Panc1 (cell line): ENCODE data around the gene TBC1D22A. TPM values are rescaled to one million over a fixed set of nuclear protein-coding genes. Genes with fewer than 3 reads are reported as not detected.

Experiments used
- ATAC-seq: fragments of 200-7000 bp; cut with Tn5 transposase; 2 replicates; pipeline ENCODE4 v1.9.1; 2020; ENCODE audit warnings: mild to moderate bottlenecking, moderate library complexity
- BruUV-seq: library from RNA; stranded (reverse); fragments of 400-500 nt; replicated peaks from 2 replicates; lab custom pipeline; 2021; lab: Mats Ljungman, UMichigan
- CTCF ChIA-PET: fragments of 300-600 bp; sonication (Branson Sonifier 250); formaldehyde crosslinking; loops from one replicate; lab custom pipeline; 2022; ENCODE audit warnings: antibody characterized with exemption; lab: Charles Lee
- POLR2A ChIA-PET: fragments of 300-600 bp; sonication (Branson Sonifier 250); formaldehyde crosslinking; loops from one replicate; lab custom pipeline; 2022; ENCODE audit warnings: antibody characterized with exemption; lab: Charles Lee
- DNase-seq: peaks from one replicate; pipeline ENCODE4 v3.0.0-alpha.2; 2010; ENCODE audit warnings: low read depth, low spot score
- H3K27ac ChIP-seq: 2 replicates; pipeline ENCODE4 v1.5.1; 2011; ENCODE audit warnings: mild to moderate bottlenecking, low read length, inconsistent platforms
- H3K27me3 ChIP-seq: fragments of 200-500 bp; sonication (Bioruptor generic); 2 replicates; pipeline ENCODE4 v1.6.0; 2014; ENCODE audit warnings: low read length, inconsistent platforms; ENCODE audit not compliant: control insufficient read depth, insufficient read depth
- H3K36me3 ChIP-seq: fragments of 200-500 bp; sonication (Bioruptor generic); 2 replicates; pipeline ENCODE4 v1.5.1; 2014; ENCODE audit warnings: inconsistent platforms, mild to moderate bottlenecking, low read length, moderate library complexity; ENCODE audit not compliant: control insufficient read depth, insufficient read depth
- H3K4me1 ChIP-seq: 2 replicates; pipeline ENCODE4 v1.5.1; 2011; ENCODE audit warnings: inconsistent platforms, mild to moderate bottlenecking, low read length, moderate library complexity; ENCODE audit not compliant: control insufficient read depth, insufficient read depth
- H3K4me3 ChIP-seq, 2 experiments: 2 replicates each; pipeline ENCODE4 v1.5.1; 2011 to 2012; ENCODE audit warnings: low read depth in 2 of 2, low read length in 2 of 2, mild to moderate bottlenecking in 2 of 2, inconsistent platforms in 1 of 2, moderate library complexity in 1 of 2
- H3K9me3 ChIP-seq: fragments of 200-500 bp; sonication (Bioruptor generic); 2 replicates; pipeline ENCODE4 v1.5.1; 2014; ENCODE audit warnings: low read depth, mild to moderate bottlenecking, inconsistent platforms, low read length, moderate library complexity; ENCODE audit not compliant: control insufficient read depth, insufficient read depth
- CTCF ChIP-seq: fragments of 450-650 bp; IDR thresholded peaks from 2 replicates; pipeline ENCODE4 v1.5.1; 2017; ENCODE audit warnings: mild to moderate bottlenecking
- POLR2AphosphoS5 ChIP-seq: IDR thresholded peaks from 2 replicates; pipeline ENCODE4 v1.6.1; 2012; ENCODE audit warnings: mild to moderate bottlenecking, low read depth, low read length, moderate library complexity
- REST ChIP-seq, 2 experiments: IDR thresholded peaks; 2 replicates each; pipeline ENCODE4 v1.6.1; 2011 to 2012; ENCODE audit warnings: low read depth in 2 of 2, control low read depth in 1 of 2, low read length in 1 of 2, mild to moderate bottlenecking in 1 of 2, moderate library complexity in 1 of 2; ENCODE audit not compliant: insufficient read depth in 1 of 2
- SIN3A ChIP-seq: IDR thresholded peaks from 2 replicates; pipeline ENCODE4 v1.6.1; 2012; ENCODE audit warnings: low read depth, mild to moderate bottlenecking, low read length, moderate library complexity, borderline replicate concordance; ENCODE audit not compliant: insufficient read depth
- TCF7L2 ChIP-seq: IDR thresholded peaks from 2 replicates; pipeline ENCODE4 v1.6.1; 2011; ENCODE audit warnings: mild to moderate bottlenecking, low read depth, low read length, inconsistent platforms
- in situ Hi-C: cut with HindIII; loops from 2 replicates; pipeline ENCODE4 v1.10.0; 2016; ENCODE audit warnings: low sequenced_read_pairs, low pct_unique_long_range_greater_than_20kb
- intact Hi-C: fragments of 100-400 bp; cut with micrococcal nuclease; formaldehyde crosslinking; loops from one replicate; pipeline ENCODE4 v1.10.0; 2022; ENCODE audit not compliant: unreplicated experiment
- total RNA-seq: library from RNA; stranded (reverse); gene quantifications from one replicate; pipeline ENCODE4 v1.2.1, GENCODE V29; 2021; ENCODE audit not compliant: unreplicated experiment

TBC1D22A gene
- total RNA-seq, 1 experiment from 2014 or later, result 28.7 TPM

- intact Hi-C loops (no loop called here), in situ Hi-C loops (no loop called here)
- Histone ChIP-seq H3K36me3 (no peaks in the 10 kb centered on the region), H3K4me3 (no peak overlapping the region), H3K27me3 (no peaks in the 10 kb centered on the region), H3K27ac (no peak overlapping the region), H3K9me3 (no peaks in the 10 kb centered on the region), H3K4me1 (no peaks in the 10 kb centered on the region)
- POLR2A ChIA-PET, result no interaction called here
- ATAC-seq (no peak), DNase-seq (no peak)
- TF ChIP-seq SIN3A (no peak), TCF7L2 (no peak), POLR2AphosphoS5 (no peak), REST (IDR thresholded peaks at IDR 0.05; ENCODE audit: insufficient read depth in 1 of 2, low read depth in 2 of 2, low read length in 1 of 2) (no peak), CTCF (no peak)
- BruUV-seq, result no TSS peak
- CTCF ChIA-PET, result no interaction called here
Measured at GRCh38 chr22:47215851-47216250, 453.4 kb downstream of the TBC1D22A start.

GRCh38 chr22:47218671-47219070 is 456.2 kb downstream of the TBC1D22A start:
- TF ChIP-seq TCF7L2, result no peak
- TF ChIP-seq SIN3A, result no peak
- no peak for TF ChIP-seq POLR2AphosphoS5
- no peak for TF ChIP-seq CTCF
- TF ChIP-seq REST (IDR thresholded peaks at IDR 0.05; ENCODE audit: insufficient read depth in 1 of 2, low read depth in 2 of 2, low read length in 1 of 2), result no peak
- no peak for ATAC-seq
- DNase-seq, result no peak
- ChIA-PET POLR2A (no interaction called here), CTCF (no interaction called here)
- H3K9me3 ChIP-seq, result no peaks in the 10 kb centered on the region
- no peak overlapping the region for H3K4me3 ChIP-seq
- H3K4me1 ChIP-seq, result no peaks in the 10 kb centered on the region
- H3K27ac ChIP-seq, result no peak overlapping the region
- no TSS peak for BruUV-seq
- in situ Hi-C loops (no loop called here), intact Hi-C loops (no loop called here)
- H3K36me3 ChIP-seq, result no peaks in the 10 kb centered on the region
- no peaks in the 10 kb centered on the region for H3K27me3 ChIP-seq
